Activated effector memory CD4-positive, alpha-beta T cell treated with anti-CD3 and anti-CD28 coated beads, Interleukin-2, amount 50 U/mL, for 16 hours (primary cell): ENCODE measurements around the gene SUMO4.
A peak's percentile ranks its signal among the peaks of the same experiment; 100 is the strongest.

Experiments used
- DNase-seq: peaks from one replicate; pipeline ENCODE4 v3.0.0-alpha.2; 2020

The SUMO4 gene

DNA sequence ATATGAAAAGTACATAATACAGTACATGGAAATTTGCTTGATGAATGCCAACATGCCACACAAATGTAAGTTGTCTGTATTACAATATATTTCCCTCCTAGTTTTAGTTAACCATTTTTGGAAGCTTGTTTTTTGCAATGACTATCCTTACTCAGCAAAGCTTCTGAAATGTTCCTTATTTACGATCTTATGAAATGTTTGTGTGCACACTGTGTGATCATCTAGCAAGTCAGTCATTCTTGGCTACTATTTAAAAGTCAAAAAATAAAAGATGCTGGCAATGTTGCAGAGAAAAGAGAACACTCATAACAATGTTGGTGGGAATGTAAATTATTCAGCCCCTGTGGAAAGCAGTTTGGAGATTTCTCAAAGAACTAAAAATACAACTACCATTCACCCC is 33.8 kb downstream of the SUMO4 start:
- DNase-seq = no peak

DNA sequence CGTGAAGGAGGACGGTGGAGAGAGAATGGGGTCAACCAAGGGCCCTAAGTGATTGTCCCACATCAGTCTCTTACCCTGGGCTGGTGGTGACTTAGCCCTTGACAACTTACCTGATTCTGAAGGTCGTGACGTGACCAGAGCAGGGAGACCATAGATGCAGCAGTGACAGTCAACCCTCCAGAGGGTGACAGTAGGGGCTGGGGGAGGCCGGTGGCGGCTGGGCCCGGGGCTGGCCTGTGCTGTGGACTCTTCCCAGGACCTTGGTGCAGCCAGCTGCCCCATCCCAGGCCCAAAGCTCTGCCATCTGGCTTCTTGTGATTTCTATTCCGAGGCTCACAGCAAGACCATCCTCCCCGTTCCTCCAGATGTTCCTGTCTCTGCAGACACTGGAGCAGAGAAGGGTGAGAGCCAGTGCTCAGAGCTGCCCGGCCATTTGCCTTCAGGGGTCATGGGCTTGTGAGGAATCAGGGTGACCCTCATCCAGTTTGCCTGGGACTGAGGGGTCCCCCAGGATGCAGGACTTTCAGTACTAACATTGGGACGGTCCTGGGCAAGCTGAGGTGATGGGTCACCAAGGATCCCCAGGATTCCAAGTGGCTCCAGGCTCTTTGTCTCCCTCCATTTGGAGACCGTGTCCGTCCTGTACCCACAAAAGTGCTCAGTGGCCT is 36.0 kb downstream of the SUMO4 start:
- no peak for DNase-seq

DNA sequence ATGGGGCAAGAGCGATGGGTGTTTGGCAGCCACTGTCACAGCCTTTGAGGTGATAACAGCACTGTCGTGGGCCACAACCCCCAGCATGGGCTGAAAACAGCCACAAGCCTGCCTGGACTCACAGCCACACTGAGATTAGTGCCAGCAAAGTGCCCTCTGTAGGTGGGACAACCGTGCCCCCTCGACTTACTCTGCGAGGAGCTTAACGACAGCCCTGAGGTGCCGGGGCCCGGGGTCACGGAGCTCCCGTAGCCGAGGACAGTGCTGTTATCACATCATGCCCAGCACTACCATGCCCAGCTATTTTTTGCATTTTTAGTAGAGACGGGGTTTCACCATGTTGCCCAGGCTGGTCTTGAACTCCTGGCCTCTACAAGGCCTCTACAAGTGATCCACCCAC is 36.6 kb downstream of the SUMO4 start:
- no peak for DNase-seq

DNA sequence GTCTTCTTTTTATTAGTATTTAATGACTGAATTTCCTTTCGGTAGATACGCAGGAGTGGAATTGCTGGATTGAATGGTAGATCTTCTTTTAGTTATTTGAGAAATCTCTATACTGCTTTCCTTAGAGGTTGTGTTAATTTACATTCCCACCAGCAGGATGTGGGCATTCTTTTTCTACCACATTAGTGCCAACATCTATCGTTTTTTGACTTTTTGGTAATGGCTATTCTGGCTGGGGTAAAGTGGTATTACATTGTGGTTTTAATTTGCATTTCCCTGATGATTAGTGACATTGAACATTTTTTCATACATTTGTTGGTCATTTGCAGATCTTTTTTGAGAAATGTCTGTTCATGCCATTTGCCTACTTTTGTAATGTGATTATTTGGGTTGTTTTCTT is 37.1 kb downstream of the SUMO4 start:
- no peak for DNase-seq

DNA sequence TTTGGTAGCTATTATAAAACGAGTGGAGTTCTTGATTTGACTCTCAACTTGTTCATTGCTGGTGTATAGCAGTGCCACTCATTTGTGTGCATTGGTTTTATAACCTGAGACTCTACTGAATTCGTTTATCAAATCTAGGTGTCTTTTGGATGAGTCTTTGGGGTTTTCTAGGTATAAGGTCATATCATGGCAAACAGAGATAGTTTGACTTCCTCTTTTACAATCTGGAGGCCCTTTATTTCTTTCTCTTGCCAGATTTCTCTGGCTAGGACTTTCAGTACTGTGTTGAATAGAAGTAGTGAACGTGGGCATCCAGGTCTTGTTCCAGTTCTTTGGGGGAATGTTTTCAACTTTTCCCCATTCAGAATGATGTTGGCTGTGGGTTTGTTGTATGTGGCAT is 38.8 kb downstream of the SUMO4 start:
- DNase-seq = no peak

GRCh38 chr6:149439626-149440025 is 39.6 kb downstream of the SUMO4 start:
- DNase-seq = no peak

DNA sequence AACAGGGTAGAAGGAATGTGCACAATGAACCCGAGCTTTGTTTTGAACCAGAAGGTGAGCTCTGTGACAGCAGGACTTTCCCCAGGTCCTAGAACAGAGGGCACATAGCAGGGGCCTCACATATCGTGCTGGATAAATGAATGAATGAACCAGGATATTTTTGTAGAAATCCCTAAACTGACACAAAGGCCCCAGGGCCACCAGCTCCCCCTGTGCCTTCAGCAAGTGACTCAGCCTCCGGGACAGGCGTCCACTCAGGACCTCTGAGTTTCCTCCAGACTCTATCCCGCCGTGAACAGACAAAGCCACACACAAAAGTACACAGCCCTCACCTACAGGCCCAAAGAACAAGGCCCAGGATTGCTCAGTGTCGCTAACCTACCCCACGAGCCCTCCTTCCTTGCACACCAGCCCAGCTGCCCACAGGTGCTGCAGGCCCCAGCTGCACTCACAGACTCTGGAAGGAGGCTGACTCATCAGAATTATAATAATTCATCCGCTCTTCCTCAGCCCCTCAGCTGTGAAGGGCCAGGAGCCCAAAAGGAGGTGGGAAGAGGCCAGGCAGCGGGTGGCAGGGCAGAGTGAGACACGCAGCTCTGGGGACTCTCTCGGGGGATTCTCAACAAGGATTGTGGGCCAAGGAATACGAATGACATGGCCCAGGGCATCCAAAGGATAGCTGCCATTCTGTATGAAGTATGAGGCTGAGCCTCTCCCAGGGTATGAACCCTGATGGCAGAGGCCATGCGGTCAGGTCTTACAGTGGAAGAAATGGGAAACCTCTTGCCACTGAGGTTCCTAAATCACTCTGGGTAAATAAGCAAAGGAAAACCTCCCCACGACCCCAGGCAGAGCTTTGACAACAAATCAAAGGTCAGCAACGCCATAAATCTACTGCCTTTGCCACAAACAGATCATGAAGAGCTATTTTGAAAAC is 40.9 kb downstream of the SUMO4 start:
- no peak for DNase-seq

- DNase-seq = peak; percentile 59
Observed at GRCh38 chr6:149441740-149442139, 41.7 kb downstream of the SUMO4 start.

- peak; percentile 63 for DNase-seq
Observed at GRCh38 chr6:149443411-149444181, 43.5 kb downstream of the SUMO4 start.

DNA sequence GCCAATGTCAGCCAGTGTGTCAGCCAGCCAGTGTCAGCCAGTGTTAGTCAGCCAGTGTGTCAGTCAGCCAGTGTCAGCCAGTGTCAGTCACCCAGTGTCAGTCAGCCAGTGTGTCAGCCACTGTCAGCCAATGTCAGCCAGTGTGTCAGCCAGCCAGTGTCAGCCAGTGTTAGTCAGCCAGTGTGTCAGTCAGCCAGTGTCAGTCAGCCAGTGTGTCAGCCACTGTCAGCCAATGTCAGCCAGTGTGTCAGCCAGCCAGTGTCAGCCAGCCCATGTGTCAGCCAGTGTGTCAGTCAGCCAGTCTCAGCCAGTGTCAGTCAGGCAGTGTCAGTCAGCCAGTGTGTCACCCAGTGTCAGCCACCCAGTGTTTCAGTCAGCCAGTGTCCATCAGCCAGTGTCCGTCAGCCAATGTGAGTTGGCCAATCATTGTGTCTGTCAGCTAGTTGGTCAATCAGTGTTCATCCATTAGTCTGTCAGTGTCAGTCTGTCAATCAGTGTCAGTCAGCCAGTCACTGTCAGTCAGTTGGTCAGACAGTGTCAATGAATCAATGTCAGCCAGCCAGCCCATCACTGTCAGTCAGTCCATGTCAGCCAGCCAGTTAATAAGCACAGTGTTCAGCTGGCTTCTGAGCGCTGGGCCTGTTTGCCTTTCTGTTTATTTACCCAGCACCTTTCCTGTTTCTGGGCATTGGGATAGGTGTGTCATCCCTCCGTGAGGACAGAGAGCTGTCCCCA is 44.5 kb downstream of the SUMO4 start:
- peak; percentile 64 for DNase-seq

GRCh38 chr6:149445095-149445466 is 45.0 kb downstream of the SUMO4 start:
- peak; percentile 62 for DNase-seq

DNA sequence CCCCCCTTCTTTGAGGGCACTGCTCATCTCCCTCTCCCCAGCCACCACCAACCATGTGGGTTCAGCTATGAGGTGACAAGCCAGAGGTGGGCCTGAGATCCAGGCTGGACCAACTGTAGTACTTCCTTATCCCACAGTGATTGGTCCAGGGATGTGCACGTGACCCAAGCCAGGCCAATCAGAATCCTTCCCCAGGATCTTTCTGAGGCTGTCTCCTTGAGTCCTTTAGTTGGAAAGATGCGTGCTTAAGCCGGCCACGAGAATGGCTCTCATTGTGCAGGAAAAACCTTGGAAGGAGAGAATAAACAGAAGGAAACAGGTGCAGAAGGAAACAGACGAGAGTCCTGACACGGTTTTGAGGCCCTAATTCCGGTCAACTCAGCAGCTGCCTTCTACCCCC is 45.5 kb downstream of the SUMO4 start:
- no peak for DNase-seq

GRCh38 chr6:149446791-149447376 is 46.8 kb downstream of the SUMO4 start:
- peak; percentile 57 for DNase-seq

- peak; percentile 41 for DNase-seq
Observed at GRCh38 chr6:149448821-149449453, 48.9 kb downstream of the SUMO4 start.

DNA sequence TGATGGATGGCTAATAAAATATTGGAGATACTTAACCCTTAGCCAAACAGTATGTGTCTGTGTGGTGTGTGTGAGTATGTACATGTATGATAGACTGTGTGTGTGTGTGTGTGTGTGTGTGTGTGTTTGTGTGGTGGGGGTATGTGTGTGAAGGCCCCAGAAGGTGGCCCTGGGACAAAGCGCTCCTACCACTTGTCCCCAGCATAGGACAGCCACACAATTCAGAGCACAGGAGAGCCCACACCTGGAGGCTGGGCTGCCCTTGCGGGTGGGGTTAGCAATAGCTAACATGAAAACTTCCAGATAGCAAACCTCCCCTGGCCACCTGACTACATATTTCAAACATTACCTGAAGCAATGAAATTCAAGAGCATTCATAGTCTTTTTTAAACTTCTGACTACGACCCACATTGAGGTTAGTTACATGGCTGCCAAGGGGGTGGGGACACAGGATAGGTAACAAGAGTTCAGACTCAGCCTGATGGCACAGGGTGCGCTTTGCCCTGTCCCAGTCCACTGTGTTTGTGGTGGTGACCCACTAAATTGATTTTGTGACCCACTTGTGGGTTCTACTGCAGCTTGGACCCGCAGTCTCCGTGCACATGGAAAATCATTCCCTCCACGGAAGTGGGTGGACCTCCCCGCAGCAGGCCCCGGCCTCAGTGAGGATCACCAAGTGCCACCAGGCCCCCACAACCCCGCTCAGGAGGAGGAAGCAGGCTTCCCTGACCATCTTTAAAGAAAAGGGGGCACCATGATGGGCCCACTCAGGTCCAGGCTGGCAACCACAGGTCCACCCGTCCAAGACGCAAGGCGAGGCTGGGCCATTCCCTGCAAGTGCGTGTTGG is 50.0 kb downstream of the SUMO4 start:
- peak; percentile 61 for DNase-seq
